A673 (cell line): Measurements from ENCODE around the gene RSRP1. TPM values are rescaled to one million over a fixed set of nuclear protein-coding genes. Genes with fewer than 3 reads are reported as not detected.

Experiments used
- BruUV-seq: library from RNA; stranded (reverse); fragments of 400-500 nt; replicated peaks from 2 replicates; lab custom pipeline; 2021; lab: Mats Ljungman, UMichigan
- CTCF ChIA-PET: fragments of 300-600 bp; sonication (Branson Sonifier 250); formaldehyde crosslinking; loops from one replicate; lab custom pipeline; 2022; ENCODE audit warnings: antibody characterized with exemption; lab: Charles Lee
- POLR2A ChIA-PET: fragments of 300-600 bp; sonication (Branson Sonifier 250); formaldehyde crosslinking; loops from one replicate; lab custom pipeline; 2022; ENCODE audit warnings: antibody characterized with exemption; ENCODE audit not compliant: low non-redundant PET; lab: Charles Lee
- DNase-seq: peaks from one replicate; pipeline ENCODE4 v3.0.0-alpha.2; 2015; ENCODE audit warnings: low spot score
- H3K27ac ChIP-seq: fragments of 200-600 bp; sonication (generic); 2 replicates; pipeline ENCODE4 v1.5.1; 2016; ENCODE audit warnings: mixed run types, low read depth, mild to moderate bottlenecking, mixed read lengths, antibody characterized with exemption, low read length; ENCODE audit not compliant: poor library complexity, severe bottlenecking
- H3K27me3 ChIP-seq: fragments of 200-600 bp; sonication (generic); replicated peaks from 2 replicates; pipeline ENCODE4 v1.6.1; 2017; ENCODE audit warnings: mixed run types, low read depth, mild to moderate bottlenecking, mixed read lengths, antibody characterized with exemption, low read length; ENCODE audit not compliant: insufficient read depth, poor library complexity
- H3K36me3 ChIP-seq: fragments of 200-600 bp; sonication (generic); 2 replicates; pipeline ENCODE4 v1.6.1; 2016; ENCODE audit warnings: mixed run types, mild to moderate bottlenecking, mixed read lengths, antibody characterized with exemption, low read length; ENCODE audit not compliant: insufficient read depth, poor library complexity, severe bottlenecking
- H3K4me1 ChIP-seq: fragments of 200-600 bp; sonication (generic); 2 replicates; pipeline ENCODE4 v1.6.1; 2017; ENCODE audit warnings: mixed run types, mild to moderate bottlenecking, mixed read lengths, antibody characterized with exemption, low read length; ENCODE audit not compliant: insufficient read depth, poor library complexity, severe bottlenecking
- H3K4me3 ChIP-seq: fragments of 200-600 bp; sonication (generic); 2 replicates; pipeline ENCODE4 v1.5.1; 2016; ENCODE audit warnings: low read depth, mixed run types, mild to moderate bottlenecking, mixed read lengths, low read length; ENCODE audit not compliant: poor library complexity, severe bottlenecking
- H3K9me3 ChIP-seq: fragments of 200-600 bp; sonication (generic); 2 replicates; pipeline ENCODE4 v1.6.1; 2016; ENCODE audit warnings: mixed run types, low read depth, mild to moderate bottlenecking, mixed read lengths, antibody characterized with exemption, low read length; ENCODE audit not compliant: poor library complexity, severe bottlenecking
- EZH2 ChIP-seq: fragments of 200-600 bp; sonication (generic); IDR thresholded peaks from 2 replicates; pipeline ENCODE4 v1.6.1; 2017; ENCODE audit warnings: borderline replicate concordance, low read depth, mild to moderate bottlenecking, mixed read lengths, antibody characterized with exemption, low read length; ENCODE audit not compliant: poor library complexity, severe bottlenecking
- intact Hi-C: fragments of 100-400 bp; cut with micrococcal nuclease; formaldehyde crosslinking; loops from one replicate; pipeline ENCODE4 v1.10.0; 2022; ENCODE audit not compliant: unreplicated experiment
- total RNA-seq: library from RNA; stranded (reverse); gene quantifications from 2 replicates; pipeline ENCODE4 v1.2.3, GENCODE V29; 2021
- TF ChIP-seq, protein P1 (sequence below): fragments of 300-800, 200-600 bp; sonication (generic); conservative IDR thresholded peaks from 2 replicates; pipeline ENCODE4 v1.5.1; 2017; ENCODE audit warnings: low read depth, mild to moderate bottlenecking, antibody characterized with exemption, low read length, moderate library complexity, mixed read lengths

RSRP1 gene
- total RNA-seq, 1 experiment from 2014 or later = 65.3 TPM

DNA sequence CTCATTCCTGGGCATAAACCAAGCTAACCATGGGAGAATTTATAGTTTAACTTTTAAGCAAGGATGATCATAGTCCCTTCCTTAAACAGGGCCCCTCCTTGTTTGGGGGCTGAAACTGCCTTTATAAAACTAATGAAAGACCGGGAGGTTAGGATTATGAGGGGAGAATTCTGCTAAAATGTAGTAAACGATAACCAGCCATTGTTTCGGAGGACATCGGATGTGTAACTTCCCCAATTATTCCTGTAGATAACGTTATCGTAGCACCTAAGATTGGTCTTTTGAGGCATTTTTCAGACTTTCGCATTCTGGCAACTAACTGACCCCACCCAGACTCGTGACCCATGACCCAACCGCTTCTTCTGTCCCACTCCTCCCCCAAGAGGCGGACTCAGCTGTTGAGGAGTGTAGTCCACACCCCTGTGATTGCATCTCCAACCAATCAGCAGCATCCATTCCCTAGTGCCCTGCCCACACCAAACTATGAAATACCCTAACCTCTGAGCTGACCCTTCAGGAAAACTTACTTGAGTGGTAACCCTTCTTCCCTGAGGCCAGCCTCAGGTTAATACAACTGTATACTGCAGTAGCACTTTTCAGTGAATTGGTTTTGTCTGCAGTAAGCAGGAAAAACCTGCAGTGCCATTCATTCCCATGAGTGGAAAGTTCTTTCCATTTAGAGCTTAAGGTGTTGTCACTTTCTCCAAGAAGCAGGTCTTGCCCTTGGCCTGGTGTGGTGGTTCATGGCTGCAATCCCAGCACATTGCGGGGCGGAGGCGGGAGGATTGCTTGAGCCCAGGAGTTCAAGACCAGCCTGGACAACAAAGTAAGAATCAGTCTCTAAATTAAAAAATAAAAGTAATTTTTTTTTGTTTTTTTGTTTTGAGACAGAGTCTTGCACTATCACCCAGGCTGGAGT, 14.1 kb downstream of the RSRP1 start:
- H3K4me3 ChIP-seq = peak overlapping the region; percentile 66
- no peak for TF ChIP-seq EZH2
- TF ChIP-seq, protein P1, sequence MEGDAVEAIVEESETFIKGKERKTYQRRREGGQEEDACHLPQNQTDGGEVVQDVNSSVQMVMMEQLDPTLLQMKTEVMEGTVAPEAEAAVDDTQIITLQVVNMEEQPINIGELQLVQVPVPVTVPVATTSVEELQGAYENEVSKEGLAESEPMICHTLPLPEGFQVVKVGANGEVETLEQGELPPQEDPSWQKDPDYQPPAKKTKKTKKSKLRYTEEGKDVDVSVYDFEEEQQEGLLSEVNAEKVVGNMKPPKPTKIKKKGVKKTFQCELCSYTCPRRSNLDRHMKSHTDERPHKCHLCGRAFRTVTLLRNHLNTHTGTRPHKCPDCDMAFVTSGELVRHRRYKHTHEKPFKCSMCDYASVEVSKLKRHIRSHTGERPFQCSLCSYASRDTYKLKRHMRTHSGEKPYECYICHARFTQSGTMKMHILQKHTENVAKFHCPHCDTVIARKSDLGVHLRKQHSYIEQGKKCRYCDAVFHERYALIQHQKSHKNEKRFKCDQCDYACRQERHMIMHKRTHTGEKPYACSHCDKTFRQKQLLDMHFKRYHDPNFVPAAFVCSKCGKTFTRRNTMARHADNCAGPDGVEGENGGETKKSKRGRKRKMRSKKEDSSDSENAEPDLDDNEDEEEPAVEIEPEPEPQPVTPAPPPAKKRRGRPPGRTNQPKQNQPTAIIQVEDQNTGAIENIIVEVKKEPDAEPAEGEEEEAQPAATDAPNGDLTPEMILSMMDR = no peak
- no peaks in the 10 kb centered on the region for H3K27me3 ChIP-seq
- peaks cover 12% of the 10 kb centered on the region for H3K4me1 ChIP-seq
- CTCF ChIA-PET = no interaction called here
- H3K36me3 ChIP-seq = peaks cover 10% of the 10 kb centered on the region
- intact Hi-C loops = no loop called here
- DNase-seq = peak; percentile 81
- BruUV-seq = TSS peak; percentile 96
- POLR2A ChIA-PET = interaction anchor here (1.7 kb wide), 1 partner anchor 15 kb away, joined by 8 read pairs; the partner anchor contains the start of gene RSRP1
- no peaks in the 10 kb centered on the region for H3K9me3 ChIP-seq
- H3K27ac ChIP-seq = peak overlapping the region; percentile 82

DNA sequence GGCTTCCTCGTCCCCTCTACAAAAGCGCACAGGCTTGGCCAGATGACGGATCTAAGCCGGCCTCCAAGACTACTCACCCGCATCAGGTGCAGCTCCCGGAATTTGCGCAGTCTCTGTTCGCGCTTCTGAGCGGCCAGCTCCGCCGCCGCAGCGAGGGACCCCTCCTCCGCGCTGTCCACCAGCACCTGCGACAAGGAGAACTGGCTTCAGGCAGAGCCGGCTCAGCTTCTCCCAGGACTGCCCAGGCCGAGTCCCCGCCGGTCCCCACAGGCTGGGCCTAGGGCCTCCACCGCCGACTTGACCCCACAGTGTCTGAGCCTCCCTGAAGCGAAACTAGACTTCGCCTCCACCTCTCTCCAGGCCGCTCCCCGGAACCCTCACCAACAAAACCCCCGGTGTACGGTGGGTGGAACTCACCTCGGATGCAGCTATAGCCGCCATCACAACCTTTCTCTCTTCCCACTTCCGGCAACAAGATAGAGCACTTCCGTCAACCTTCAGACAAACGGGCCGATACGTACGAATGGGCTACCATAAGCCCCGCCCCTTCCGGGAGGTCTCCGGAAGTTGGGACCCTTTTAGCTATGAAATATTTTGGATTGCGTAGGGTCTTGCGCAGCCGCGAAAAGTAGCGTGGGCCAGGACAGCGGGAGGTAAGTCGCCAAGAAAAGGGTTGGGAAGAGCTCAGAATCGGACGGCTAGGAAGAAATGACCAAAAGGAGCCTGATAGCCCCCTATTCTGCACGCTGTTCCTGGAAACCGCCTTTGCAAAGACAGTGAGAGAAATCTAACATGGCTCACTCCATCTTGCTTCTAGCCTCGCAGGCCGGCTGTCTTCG, 15.0 kb downstream of the RSRP1 start, which contains the start of gene SYF2:
Gene SYF2, minus strand, starts transcription at position 476 of the 839 bp plus-strand sequence. Its CDS starts 35 bp downstream, at position 441.
- POLR2A ChIA-PET = interaction anchor here (1.7 kb wide), 1 partner anchor 15 kb away, joined by 8 read pairs; the partner anchor contains the start of gene RSRP1
- TSS peak; percentile 75 for BruUV-seq
- H3K27ac ChIP-seq = peak within 1 kb of the TSS; percentile 82
- CTCF ChIA-PET = no interaction called here
- H3K4me1 ChIP-seq = peaks cover 12% of the 10 kb centered on the region
- intact Hi-C loops = no loop called here
- TF ChIP-seq, protein P1 = no peak
- no peak for TF ChIP-seq EZH2
- H3K27me3 ChIP-seq = no peaks in the 10 kb centered on the region
- no peaks in the 10 kb centered on the region for H3K9me3 ChIP-seq
- DNase-seq = peak; percentile 97
- H3K4me3 ChIP-seq = peak within 1 kb of the TSS; percentile 66
- peaks cover 18% of the 10 kb centered on the region for H3K36me3 ChIP-seq

DNA sequence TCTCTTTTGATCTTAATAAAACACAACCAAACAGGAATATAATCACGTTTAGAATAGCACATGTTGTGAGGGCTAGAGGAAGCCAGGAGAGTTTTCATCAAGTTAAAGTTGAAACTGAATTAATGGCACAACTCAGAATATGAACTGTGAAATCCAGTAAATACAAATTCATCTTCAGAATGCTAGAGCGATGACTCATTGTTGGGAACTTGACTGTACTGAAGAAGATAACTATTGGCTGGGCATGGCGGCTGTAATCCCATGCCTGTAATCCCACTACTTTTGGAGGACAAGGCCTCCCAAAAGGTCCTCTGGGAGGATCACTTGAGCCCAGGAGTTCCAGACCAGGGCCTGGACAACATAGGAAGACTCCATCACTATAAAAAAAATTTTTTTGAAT, 23.8 kb downstream of the RSRP1 start:
- ChIA-PET CTCF (no interaction called here), POLR2A (no interaction called here)
- H3K36me3 ChIP-seq = peaks cover 52% of the 10 kb centered on the region
- H3K4me3 ChIP-seq = no peak overlapping the region
- no TSS peak for BruUV-seq
- H3K27me3 ChIP-seq = no peaks in the 10 kb centered on the region
- no peaks in the 10 kb centered on the region for H3K4me1 ChIP-seq
- no peak for TF ChIP-seq EZH2
- TF ChIP-seq, protein P1 = no peak
- intact Hi-C loops = no loop called here
- H3K9me3 ChIP-seq = no peaks in the 10 kb centered on the region
- no peak overlapping the region for H3K27ac ChIP-seq
- DNase-seq = no peak
